KOPT-K1 (cell line): ENCODE results near the gene UPK3BL2.
"Not testable (repeated sequence)": the region's sequence is repeated elsewhere in the genome, so short reads cannot be mapped to it uniquely, and the experiment has no call there.

Source experiments
- H3K27ac ChIP-seq: fragments of 200-600 bp; sonication (generic); 2 replicates; pipeline ENCODE4 v1.5.1; 2016; ENCODE audit warnings: antibody characterized with exemption, mild to moderate bottlenecking, low read depth, low read length; ENCODE audit not compliant: poor library complexity, severe bottlenecking
- H3K36me3 ChIP-seq: fragments of 200-600 bp; sonication (generic); 2 replicates; pipeline ENCODE4 v1.5.1; 2017; ENCODE audit warnings: antibody characterized with exemption, mild to moderate bottlenecking, low read length, moderate library complexity; ENCODE audit not compliant: insufficient read depth
- H3K9me3 ChIP-seq: fragments of 200-600 bp; sonication (generic); 2 replicates; pipeline ENCODE4 v1.5.1; 2017; ENCODE audit warnings: antibody characterized with exemption, low read length, mild to moderate bottlenecking; ENCODE audit not compliant: insufficient read depth, poor library complexity, severe bottlenecking

The UPK3BL2 gene, protein sequence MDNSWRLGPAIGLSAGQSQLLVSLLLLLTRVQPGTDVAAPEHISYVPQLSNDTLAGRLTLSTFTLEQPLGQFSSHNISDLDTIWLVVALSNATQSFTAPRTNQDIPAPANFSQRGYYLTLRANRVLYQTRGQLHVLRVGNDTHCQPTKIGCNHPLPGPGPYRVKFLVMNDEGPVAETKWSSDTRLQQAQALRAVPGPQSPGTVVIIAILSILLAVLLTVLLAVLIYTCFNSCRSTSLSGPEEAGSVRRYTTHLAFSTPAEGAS

DNA sequence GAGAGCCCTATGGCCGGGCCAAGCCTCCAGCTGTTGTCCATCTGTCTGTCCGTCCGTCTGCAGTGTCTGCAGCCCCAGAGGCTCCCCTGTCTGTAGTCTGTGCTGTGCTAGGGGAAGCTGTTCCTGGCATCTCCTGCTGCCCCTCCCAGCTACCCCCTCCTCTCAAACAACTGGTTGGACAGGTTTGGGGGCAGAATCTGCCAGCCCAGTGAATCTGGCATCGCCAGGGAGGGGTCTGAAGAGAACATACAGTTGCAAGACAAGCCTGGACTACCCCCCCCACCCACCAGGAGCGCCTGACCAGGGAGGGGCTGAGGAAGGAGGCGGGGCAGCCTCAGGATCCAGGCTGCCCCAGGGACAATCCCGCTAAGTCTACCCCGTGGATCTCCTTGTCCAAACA is at the start of gene UPK3BL2:
TSS of gene UPK3BL2 (minus strand) at position 101 of the 400 bp plus-strand sequence. CDS start at position 41, 60 bp downstream.
- not testable (repeated sequence) for H3K9me3 ChIP-seq, H3K36me3 ChIP-seq, H3K27ac ChIP-seq

DNA sequence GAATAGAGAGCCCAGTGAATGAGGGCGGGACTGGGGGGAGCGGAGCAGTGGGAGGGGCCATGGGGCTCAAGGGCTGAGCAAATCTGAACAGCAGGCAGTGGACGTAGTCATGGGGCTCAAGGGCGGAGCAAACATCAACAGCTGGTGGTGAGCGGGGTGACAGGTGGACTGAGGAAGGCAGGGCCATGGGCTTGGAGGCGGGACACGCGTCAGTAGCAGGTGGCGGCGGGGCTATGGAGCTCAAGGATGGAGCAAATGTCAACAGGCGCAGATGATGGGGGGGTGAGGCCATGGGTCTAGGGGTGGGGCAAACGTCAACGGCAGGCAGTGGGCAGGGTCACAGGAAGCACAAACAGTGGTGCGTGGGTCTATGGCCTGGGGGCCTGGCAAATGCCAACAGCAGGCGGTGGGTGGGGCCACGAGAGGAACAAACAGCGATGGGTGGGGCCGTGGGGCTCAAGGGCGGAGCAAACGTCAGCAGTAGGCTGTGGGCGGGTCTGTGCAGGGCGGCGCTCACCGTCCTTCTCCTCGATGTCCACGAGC is 49.1 kb upstream of the UPK3BL2 start:
- not testable (repeated sequence) for H3K27ac ChIP-seq, H3K36me3 ChIP-seq, H3K9me3 ChIP-seq

DNA sequence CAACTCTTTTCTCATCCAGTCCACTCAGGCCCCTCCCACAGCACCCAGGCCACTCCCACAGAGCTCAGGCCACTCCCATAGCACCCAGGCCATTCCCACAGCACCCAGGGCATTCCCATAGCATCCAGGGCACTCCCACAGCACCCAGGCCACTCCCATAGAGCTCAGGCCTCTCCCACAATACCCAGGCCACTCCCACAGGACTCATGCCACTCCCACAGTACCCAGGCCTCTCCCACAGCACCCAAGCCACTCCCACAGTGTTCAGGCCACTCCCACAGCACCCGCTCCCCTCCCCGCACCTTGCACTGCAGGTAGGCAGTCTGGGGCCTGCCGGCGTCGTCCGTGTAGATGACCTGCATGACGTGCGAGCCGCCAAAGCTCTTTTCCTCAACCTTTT is 46.4 kb upstream of the UPK3BL2 start:
- H3K27ac ChIP-seq, H3K36me3 ChIP-seq, H3K9me3 ChIP-seq: not testable (repeated sequence)

DNA sequence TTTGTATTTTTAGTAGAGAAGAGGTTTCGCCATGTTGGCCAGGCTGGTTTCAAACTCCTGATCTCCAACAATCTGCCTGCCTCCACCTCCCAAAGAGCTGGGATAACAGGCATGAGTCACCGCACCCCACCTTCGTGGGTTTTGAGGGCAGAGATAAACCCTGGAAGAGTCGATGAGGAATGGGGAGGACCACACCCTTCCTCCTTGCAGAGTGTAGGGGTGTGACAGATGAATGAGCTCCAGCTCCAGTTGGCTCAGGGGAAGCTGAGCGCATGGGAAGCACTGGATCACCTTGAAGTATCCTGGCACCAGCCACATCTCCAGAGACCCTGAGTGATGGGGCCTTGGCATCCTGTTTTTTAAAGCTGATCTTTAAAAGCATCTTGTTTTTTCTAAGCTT is 40.0 kb upstream of the UPK3BL2 start:
- not testable (repeated sequence) for H3K36me3 ChIP-seq, H3K9me3 ChIP-seq, H3K27ac ChIP-seq

DNA sequence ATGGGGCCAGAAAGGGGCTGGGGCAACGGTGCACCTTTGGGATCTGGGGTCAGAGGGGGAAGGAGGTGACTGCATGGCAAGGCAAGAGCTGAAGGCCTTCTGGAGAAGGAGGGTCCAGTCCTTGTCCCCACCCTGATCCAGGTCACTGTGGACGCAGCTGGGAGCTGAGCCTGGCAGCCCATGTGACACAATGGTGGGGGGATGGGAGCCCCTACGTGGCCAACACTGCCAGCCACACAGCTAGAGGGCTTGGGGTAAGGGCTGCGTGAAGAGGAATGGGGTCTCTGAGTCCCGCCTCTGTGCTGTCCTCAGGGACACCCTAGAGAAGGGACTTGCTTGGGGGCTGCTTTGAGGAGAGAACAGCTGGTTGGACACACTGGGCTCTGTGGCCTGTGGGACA is 38.2 kb upstream of the UPK3BL2 start:
- not testable (repeated sequence) for H3K27ac ChIP-seq, H3K9me3 ChIP-seq, H3K36me3 ChIP-seq

DNA sequence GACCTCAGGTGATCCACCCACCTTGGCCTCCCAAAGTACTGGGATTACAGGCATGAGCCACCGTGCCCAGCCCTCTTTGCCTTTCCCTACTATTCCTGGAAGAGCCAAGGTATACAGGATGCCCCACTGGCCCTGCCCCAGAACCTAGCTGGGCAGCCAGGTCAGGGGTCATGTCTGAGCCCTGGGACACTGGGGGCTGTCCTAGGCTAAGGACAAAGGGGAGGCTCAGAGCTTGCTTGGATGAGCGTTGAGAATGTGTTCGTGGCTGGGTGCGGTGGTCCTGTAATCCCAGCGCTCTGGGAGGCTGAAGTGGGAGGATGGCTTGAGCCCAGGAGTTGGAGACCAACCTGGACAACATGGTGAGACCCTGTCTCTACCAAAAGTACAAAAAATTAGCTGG is 35.0 kb upstream of the UPK3BL2 start:
- H3K27ac ChIP-seq, H3K36me3 ChIP-seq, H3K9me3 ChIP-seq: not testable (repeated sequence)

DNA sequence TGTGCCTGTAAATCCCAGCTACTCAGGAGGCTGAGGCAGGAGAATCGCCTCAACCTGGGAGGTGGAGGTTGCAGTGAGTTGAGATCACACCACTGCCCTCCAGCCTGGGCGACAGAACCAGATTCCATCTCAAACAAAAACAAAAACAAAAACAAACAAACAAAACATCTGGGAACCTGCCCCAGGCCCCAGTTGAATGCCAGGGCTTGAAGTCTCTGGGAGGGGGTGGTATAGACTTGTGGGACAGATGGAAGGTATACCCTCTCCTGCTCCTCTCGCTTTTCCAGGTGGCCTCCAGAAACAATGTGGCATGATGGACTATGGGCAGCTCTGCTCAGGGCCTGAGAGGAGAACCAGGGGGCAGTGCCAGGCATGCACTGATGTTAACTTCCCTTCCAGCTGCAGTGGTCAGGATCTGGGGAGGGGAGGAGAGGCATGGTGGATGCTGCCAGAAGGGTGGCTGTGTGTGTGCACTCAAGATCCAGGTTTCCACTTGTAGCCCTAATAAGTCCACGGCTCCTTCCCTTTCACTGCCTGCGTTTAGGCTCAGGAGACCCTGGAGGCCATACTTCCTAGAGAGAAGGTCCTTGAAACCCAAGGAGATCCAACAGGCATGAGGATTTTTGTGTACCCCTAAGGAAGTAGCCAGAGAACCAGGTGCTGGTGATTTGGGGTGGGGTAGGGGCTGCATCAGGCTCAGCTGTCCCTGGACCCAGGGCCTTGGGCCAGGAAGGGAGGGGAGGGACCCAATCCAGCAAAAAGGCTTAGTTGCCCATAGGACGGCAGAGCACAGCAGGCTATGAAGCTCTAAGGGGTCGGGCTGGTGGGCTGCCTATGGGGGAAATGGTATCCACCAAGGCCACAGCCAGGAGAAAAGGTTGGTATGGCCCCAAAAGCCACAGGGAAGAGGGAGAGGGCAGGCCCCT is 34.1 kb upstream of the UPK3BL2 start:
- not testable (repeated sequence) for H3K9me3 ChIP-seq, H3K36me3 ChIP-seq, H3K27ac ChIP-seq

DNA sequence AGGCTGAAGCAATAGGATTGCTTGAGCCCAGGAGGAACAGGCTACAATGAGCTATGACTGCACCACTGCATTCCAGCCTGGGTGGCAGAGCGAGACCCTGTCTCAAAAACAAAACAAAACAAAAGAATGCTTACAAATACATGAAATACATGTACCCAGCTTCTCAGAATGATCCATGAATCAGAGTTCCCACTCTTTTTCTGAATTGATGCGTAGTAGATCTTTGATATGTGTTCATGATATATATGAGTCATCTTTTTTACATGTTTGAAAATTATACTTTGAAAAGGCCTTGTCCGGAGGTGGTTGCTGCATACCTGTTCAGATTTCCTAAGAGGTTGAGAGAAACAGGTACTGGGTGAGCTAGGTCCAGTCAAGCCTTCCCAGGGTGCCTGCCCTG is 32.9 kb upstream of the UPK3BL2 start:
- not testable (repeated sequence) for H3K9me3 ChIP-seq, H3K36me3 ChIP-seq, H3K27ac ChIP-seq

DNA sequence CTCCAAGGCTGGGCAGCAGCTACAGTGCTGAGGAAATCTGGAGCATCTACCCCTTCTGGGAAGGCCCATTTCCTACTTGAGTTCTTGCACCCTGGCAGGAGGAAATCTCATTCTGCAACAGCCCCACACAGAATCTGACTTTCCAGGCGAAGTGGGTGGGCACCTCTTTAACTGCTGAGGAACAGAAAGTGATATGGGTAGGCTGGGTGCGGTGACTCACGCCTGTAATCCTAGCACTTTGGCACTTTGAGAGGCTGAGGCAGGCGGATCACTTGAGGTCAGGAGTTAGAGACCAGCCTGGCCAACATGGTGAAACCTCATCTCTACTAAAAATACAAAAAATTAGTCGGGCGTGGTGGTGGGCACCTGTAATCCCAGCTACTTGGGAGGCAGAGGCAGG is 31.1 kb upstream of the UPK3BL2 start:
- H3K27ac ChIP-seq, H3K9me3 ChIP-seq, H3K36me3 ChIP-seq: not testable (repeated sequence)

DNA sequence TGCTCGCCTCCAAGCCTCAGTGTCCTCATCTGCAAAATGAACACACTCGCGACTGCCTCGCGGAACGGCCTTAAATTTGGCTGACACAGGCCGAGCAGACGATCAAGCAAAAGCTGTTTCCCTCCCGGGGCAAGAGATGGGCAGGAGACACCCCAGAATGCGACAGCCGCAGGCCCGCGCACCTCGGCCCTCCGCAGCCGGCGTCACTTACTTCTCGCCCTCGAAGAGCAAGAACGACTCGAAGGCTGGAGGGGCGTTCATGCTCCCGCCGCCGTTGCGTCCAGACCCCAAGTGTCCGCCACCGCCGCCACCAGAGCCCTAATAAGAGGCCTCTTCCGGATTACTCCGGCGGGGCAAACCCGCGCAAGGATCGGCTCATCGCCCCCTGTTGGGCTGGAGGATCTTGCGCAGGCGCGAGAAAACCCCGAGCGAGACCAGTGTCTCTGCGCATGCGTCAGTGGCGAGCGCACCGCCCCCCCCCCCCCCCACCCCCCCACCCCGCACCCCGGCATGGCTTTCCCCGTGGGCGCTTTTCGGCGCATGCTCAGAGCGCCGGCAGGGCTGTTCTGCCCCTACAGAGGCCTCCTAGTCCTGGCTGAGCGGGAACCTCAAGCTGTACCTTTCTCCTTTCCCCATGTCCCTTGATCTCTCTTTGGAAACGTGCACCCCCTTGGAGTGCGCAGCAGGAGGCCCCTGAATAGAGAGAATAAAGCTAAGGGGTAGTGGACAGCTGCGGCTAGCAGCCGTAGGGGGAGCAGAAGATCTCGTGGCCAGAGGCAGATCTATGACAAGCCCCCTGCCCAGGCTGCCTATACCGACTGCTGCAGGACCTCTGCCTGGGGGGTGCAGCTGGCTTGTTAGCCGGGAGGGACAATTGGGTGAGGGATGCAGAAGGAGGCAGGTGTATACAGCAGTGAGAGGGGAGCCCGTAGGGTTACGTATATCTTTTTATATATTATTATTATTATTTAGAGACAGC is 29.1 kb upstream of the UPK3BL2 start, which contains the start of gene POLR2J3:
TSS of gene POLR2J3 (minus strand) at position 323 of the 979 bp plus-strand sequence. CDS start at position 261, 62 bp downstream.
- H3K27ac ChIP-seq, result peak within 1 kb of the TSS; percentile 76
- not testable (repeated sequence) for H3K36me3 ChIP-seq, H3K9me3 ChIP-seq

DNA sequence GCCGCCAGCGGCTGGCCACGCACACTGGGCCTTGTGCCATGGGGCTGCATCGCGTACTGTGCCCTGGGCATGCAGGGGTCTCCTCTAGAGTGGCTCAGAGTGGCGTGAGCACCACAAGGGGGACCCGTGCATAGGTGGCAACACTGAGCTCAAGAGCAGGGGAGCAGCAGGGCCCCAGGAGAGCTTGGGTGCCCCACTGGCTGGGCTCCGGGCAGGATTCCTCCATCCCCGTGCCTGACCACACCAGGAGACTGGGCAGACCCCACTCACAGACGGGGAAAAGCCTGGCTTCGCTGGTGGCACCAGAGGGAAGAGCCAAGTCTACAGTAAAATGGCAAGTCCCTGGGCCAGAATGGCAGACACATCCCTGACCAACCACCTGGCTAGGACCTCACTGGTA is 25.1 kb upstream of the UPK3BL2 start:
- H3K27ac ChIP-seq, H3K9me3 ChIP-seq, H3K36me3 ChIP-seq: not testable (repeated sequence)

DNA sequence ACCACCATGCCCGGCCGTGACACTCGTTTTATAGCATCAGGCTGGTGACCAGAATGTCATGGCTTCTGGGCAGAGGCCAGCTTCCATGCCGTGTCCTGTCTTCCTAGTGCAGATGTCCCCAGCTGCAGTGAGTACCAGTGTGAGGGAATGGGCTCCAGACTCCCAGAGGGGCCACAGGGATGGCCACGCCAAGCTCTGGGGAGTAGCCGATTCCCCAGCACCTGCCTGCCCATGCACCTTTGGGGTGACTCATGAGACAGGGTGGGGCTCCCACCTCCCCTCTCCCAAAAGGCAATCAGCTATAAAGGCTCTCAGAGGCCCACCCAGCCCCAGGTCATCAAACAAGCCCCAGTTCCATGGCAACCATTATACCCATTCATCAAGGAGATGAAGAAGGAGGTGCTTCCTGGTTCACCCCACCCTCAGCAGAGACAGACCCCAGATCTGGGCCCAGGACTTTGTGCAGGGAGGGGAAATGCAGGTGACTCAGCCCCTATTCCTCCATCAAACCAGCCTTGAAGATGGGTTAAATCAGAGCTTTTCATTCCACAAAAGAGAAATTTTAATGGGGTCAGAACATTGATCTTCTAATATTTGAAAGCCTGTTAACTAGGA is 7.4 kb upstream of the UPK3BL2 start, which contains the start of gene SPDYE2:
TSS of gene SPDYE2 (plus strand) at position 419 of the 615 bp plus-strand sequence. CDS start 2,030 bp downstream, outside the sequence.
- not testable (repeated sequence) for H3K9me3 ChIP-seq, H3K36me3 ChIP-seq

DNA sequence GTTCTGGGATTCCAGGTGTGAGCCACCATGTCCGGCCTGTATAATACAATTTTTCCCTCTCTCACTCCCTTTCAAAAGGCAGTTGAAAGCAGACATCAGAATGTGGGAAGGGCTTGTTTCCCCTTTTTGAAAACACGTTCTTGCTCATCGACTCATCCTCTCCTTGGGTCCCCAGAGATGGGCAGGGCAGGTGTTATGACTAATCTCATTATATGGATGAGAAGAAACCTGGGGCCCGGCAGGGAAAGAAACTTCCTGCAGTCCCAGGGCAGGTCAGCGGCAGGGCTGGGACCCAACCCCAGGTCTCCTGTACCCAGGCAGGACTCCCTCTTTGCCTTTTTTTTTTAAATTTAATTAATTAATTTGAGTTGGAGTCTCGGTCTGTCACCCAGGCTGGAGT is 2.9 kb upstream of the UPK3BL2 start:
- H3K36me3 ChIP-seq, H3K9me3 ChIP-seq, H3K27ac ChIP-seq: not testable (repeated sequence)

More for the DNA sequence above, 7.4 kb upstream of the UPK3BL2 start, which contains the start of gene SPDYE2:
- not testable (repeated sequence) for H3K27ac ChIP-seq

DNA sequence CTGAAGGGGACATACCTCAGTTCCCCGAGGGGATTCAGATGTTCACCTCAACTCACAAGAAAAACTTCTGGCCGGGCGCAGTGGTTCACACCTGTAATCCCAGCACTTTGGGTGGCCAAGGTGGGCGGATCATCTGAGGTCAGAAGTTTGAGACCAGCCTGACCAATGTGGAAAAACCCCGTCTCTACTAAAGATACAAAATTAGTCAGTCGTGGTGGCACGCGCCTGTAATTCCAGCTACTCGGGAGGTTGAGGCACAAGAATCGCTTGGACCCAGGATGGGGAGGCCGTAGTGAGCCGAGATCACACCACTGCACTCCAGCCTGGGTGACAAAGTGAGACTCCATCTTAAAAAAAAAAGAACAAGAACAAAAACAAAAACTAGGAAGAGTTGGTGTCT is 1.8 kb upstream of the UPK3BL2 start:
- not testable (repeated sequence) for H3K36me3 ChIP-seq, H3K27ac ChIP-seq, H3K9me3 ChIP-seq
